CD14-positive monocyte (primary cell): Measurements from ENCODE around the gene WTAP. TPM values are rescaled to one million over a fixed set of nuclear protein-coding genes. Genes with fewer than 3 reads are reported as not detected.

Experiments
- DNase-seq, 3 donors: peaks; one replicate each; pipeline ENCODE4 v3.0.0-alpha.2; 2011 to 2022
- H2AFZ ChIP-seq: 2 replicates; pipeline ENCODE4 v1.6.0; 2012; ENCODE audit warnings: mild to moderate bottlenecking, low read depth, low read length, inconsistent platforms; ENCODE audit not compliant: insufficient read depth, poor library complexity, severe bottlenecking
- H3K27ac ChIP-seq, 2 donors: 1 replicate in 1 of 2; 2 replicates in 1 of 2; pipeline ENCODE4 v1.5.1; 2012 to 2013; ENCODE audit warnings: low read length in 2 of 2, control low read depth in 1 of 2, inconsistent platforms in 1 of 2, low read depth in 1 of 2, mild to moderate bottlenecking in 1 of 2
- H3K27me3 ChIP-seq, 2 donors: one replicate each; pipeline versions ENCODE4 v1.6.0 to v1.6.1; 2011 to 2013; ENCODE audit warnings: low read length in 2 of 2; ENCODE audit not compliant: control insufficient read depth in 2 of 2, insufficient read depth in 2 of 2
- H3K36me3 ChIP-seq, 2 donors: replicated peaks in 1 of 2; 1 replicate in 1 of 2; 2 replicates in 1 of 2; pipeline versions ENCODE4 v1.5.1 to v1.6.1; 2012 to 2013; ENCODE audit warnings: low read length in 2 of 2, control low read depth in 1 of 2, inconsistent platforms in 1 of 2, mild to moderate bottlenecking in 1 of 2; ENCODE audit not compliant: insufficient read depth in 2 of 2, control insufficient read depth in 1 of 2
- H3K4me1 ChIP-seq, 2 donors: 1 replicate in 1 of 2; 2 replicates in 1 of 2; pipeline versions ENCODE4 v1.5.1 to v1.6.1; 2012 to 2013; ENCODE audit warnings: low read length in 2 of 2, control low read depth in 1 of 2, inconsistent platforms in 1 of 2, mild to moderate bottlenecking in 1 of 2, moderate library complexity in 1 of 2; ENCODE audit not compliant: insufficient read depth in 2 of 2, control insufficient read depth in 1 of 2
- H3K4me2 ChIP-seq: replicated peaks from 2 replicates; pipeline ENCODE3; 2012; ENCODE audit warnings: low read length, moderate library complexity, mild to moderate bottlenecking; ENCODE audit not compliant: poor library complexity, severe bottlenecking; ENCODE audit errors: extremely low read depth
- H3K4me3 ChIP-seq, 3 experiments: fragments of 200-600 bp in 1 of 3; sonication (generic) in 1 of 3; replicated peaks in 1 of 3; 1 replicate in 2 of 3; 2 replicates in 1 of 3; pipeline ENCODE4 v1.5.1; 2011 to 2013; ENCODE audit warnings: low read length in 3 of 3, mild to moderate bottlenecking in 3 of 3, control low read depth in 2 of 3, low read depth in 2 of 3, inconsistent platforms in 1 of 3, moderate library complexity in 1 of 3
- H3K79me2 ChIP-seq: 2 replicates; pipeline ENCODE4 v1.6.0; 2012; ENCODE audit warnings: mild to moderate bottlenecking, control low read depth, inconsistent platforms, low read length, moderate library complexity; ENCODE audit not compliant: insufficient read depth
- H3K9ac ChIP-seq: 2 replicates; pipeline ENCODE4 v1.6.0; 2017; ENCODE audit warnings: low read length, mild to moderate bottlenecking; ENCODE audit not compliant: insufficient read depth, poor library complexity, severe bottlenecking
- H3K9me3 ChIP-seq, 2 donors: replicated peaks in 1 of 2; 1 replicate in 1 of 2; 2 replicates in 1 of 2; pipeline versions ENCODE4 v1.5.1 to v1.6.1; 2012 to 2013; ENCODE audit warnings: low read length in 2 of 2, control low read depth in 1 of 2; ENCODE audit not compliant: control insufficient read depth in 1 of 2, insufficient read depth in 1 of 2
- H4K20me1 ChIP-seq: 2 replicates; pipeline ENCODE4 v1.6.0; 2012; ENCODE audit warnings: mild to moderate bottlenecking, low read length, control low read depth, moderate library complexity; ENCODE audit not compliant: insufficient read depth
- H3K27ac Mint-ChIP-seq, 7 donors: one replicate each; pipeline ENCODE4 v1.8.0; 2020; ENCODE audit warnings: mild to moderate bottlenecking in 7 of 7, mixed read lengths in 7 of 7, moderate library complexity in 6 of 7, inconsistent platforms in 2 of 7
- H3K27me3 Mint-ChIP-seq, 3 donors: one replicate each; pipeline ENCODE4 v1.8.0; 2021 to 2022; ENCODE audit warnings: low read depth in 3 of 3, mild to moderate bottlenecking in 3 of 3, mixed read lengths in 3 of 3, moderate library complexity in 3 of 3, inconsistent platforms in 1 of 3
- H3K36me3 Mint-ChIP-seq, 2 donors: one replicate each; pipeline ENCODE4 v1.8.0; 2020; ENCODE audit warnings: mixed read lengths in 2 of 2, inconsistent platforms in 1 of 2, mild to moderate bottlenecking in 1 of 2
- H3K4me1 Mint-ChIP-seq: one replicate; pipeline ENCODE4 v1.8.0; 2020; ENCODE audit warnings: mild to moderate bottlenecking, mixed read lengths
- H3K4me3 Mint-ChIP-seq, 2 donors: one replicate each; pipeline ENCODE4 v1.8.0; 2020; ENCODE audit warnings: mild to moderate bottlenecking in 2 of 2, mixed read lengths in 2 of 2, moderate library complexity in 1 of 2
- H3K9me3 Mint-ChIP-seq, 7 donors: one replicate each; pipeline ENCODE4 v1.8.0; 2020 to 2022; ENCODE audit warnings: mixed read lengths in 7 of 7, mild to moderate bottlenecking in 6 of 7, moderate library complexity in 6 of 7, inconsistent platforms in 2 of 7
- CTCF ChIP-seq: fragments of 200-600 bp; IDR thresholded peaks from one replicate; pipeline ENCODE4 v1.8.0; 2022; ENCODE audit warnings: antibody characterized with exemption, mild to moderate bottlenecking
- WGBS: methylation state at CpG from one replicate; pipeline ENCODE4 v1.1.5; 2013; ENCODE audit warnings: missing lambda C conversion rate; ENCODE audit not compliant: insufficient coverage; 5-methylcytosine and 5-hydroxymethylcytosine counted together
- intact Hi-C, 2 donors: fragments of 100-400 bp; cut with micrococcal nuclease; formaldehyde crosslinking; loops; one replicate each; pipeline versions ENCODE4 v1.15.0 to v1.15.1; 2023
- polyA plus RNA-seq, 3 donors: library from polyadenylated mRNA; depleted of rRNA in 1 of 3; unstranded in 2 of 3; stranded (reverse) in 1 of 3; fragments of 300-500 nt in 2 of 3; fragments of >200 nt in 1 of 3; fragmentation: Illumina TruSeq in 2 of 3; gene quantifications; 1 replicate in 2 of 3; 2 replicates in 1 of 3; pipeline ENCODE4 v1.2.3, GENCODE V29; 2012 to 2021

WTAP gene
- polyA plus RNA-seq, 3 donors, result 50.8 to 95.9 (median 94.7) TPM

- no peak overlapping the region for H3K4me3 Mint-ChIP-seq
- TF ChIP-seq CTCF, result no peak
- Histone ChIP-seq H3K4me2 (no peak overlapping the region), H2AFZ (no peak overlapping the region), H3K27ac (no peak overlapping the region), H3K79me2 (peaks cover 93% of the 10 kb centered on the region), H3K9me3 (no peaks in the 10 kb centered on the region), H3K4me3 (no peak overlapping the region), H3K4me1 (peaks cover 11 to 22% of the 10 kb centered on the region in 2 donors), H3K27me3 (no peaks in the 10 kb centered on the region), H3K36me3 (peaks cover 67 to 89% of the 10 kb centered on the region in 2 donors), H3K9ac (no peak overlapping the region), H4K20me1 (peaks cover 100% of the 10 kb centered on the region)
- WGBS, result no CpG with 5 or more reads among the region's 1 CpG
- DNase-seq, result no peak
- no peaks in the 10 kb centered on the region for H3K9me3 Mint-ChIP-seq
- H3K4me1 Mint-ChIP-seq, result peaks cover 20% of the 10 kb centered on the region
- intact Hi-C loops, result no loop called here
- peaks cover 67 to 78% of the 10 kb centered on the region in 2 donors for H3K36me3 Mint-ChIP-seq
- H3K27ac Mint-ChIP-seq, result no peak overlapping the region
- no peaks in the 10 kb centered on the region for H3K27me3 Mint-ChIP-seq
These were observed 14.9 kb downstream of the WTAP start for GRCh38 chr6:159742165-159742564.

- Histone ChIP-seq H3K27ac (no peak overlapping the region), H3K27me3 (no peaks in the 10 kb centered on the region), H3K4me2 (no peak overlapping the region), H3K4me3 (no peak overlapping the region), H3K79me2 (peaks cover 74% of the 10 kb centered on the region), H3K36me3 (peaks cover 88 to 100% of the 10 kb centered on the region in 2 donors), H3K9ac (no peak overlapping the region), H4K20me1 (peaks cover 95% of the 10 kb centered on the region), H3K4me1 (peaks cover 0 to under 1% of the 10 kb centered on the region in 2 donors), H2AFZ (no peak overlapping the region), H3K9me3 (no peaks in the 10 kb centered on the region)
- intact Hi-C loops, result no loop called here
- no peak for TF ChIP-seq CTCF
- Mint-ChIP-seq H3K27me3 (no peaks in the 10 kb centered on the region), H3K36me3 (peaks cover 88 to 96% of the 10 kb centered on the region in 2 donors), H3K27ac (peak overlapping the region in 1 of 7 donors; percentile 20), H3K4me1 (peaks cover under 1% of the 10 kb centered on the region), H3K4me3 (no peak overlapping the region), H3K9me3 (no peaks in the 10 kb centered on the region)
- DNase-seq, result no peak
- WGBS, result 100% methylated on average over 2 of the region's 7 CpGs
These were observed 17.8 kb downstream of the WTAP start for GRCh38 chr6:159745081-159745480.
